SK-N-SH (cell line): Measurements from ENCODE around the gene KRT33A. TPM values are rescaled to one million over a fixed set of nuclear protein-coding genes. Genes with fewer than 3 reads are reported as not detected.
"Not testable (repeated sequence)": the region's sequence is repeated elsewhere in the genome, so short reads cannot be mapped to it uniquely, and the experiment has no call there.

Source experiments
- CTCF ChIA-PET: fragments of 300-600, 350-600 bp; formaldehyde crosslinking; extraction: SDS; loops from one replicate; lab custom pipeline; 2021; lab: Yijun Ruan, JAX
- POLR2A ChIA-PET: fragments of 350-600 bp; sonication (Branson Sonifier 250); formaldehyde crosslinking; extraction: SDS; loops from one replicate; lab custom pipeline; 2020; ENCODE audit warnings: antibody characterized with exemption, inconsistent platforms; lab: Yijun Ruan, JAX
- DNase-seq: peaks from one replicate; pipeline ENCODE4 v3.0.0; 2012
- H2AFZ ChIP-seq: fragments of 200-600 bp; sonication (generic); 2 replicates; pipeline ENCODE4 v1.8.1; 2016; ENCODE audit warnings: antibody characterized with exemption, mild to moderate bottlenecking, low read depth
- H3F3A ChIP-seq: fragments of 200-600 bp; sonication (generic); replicated peaks from 2 replicates; pipeline ENCODE3; 2016; ENCODE audit warnings: antibody characterized with exemption, mild to moderate bottlenecking; ENCODE audit not compliant: insufficient read depth
- H3K27ac ChIP-seq, 2 experiments: fragments of 200-500 bp in 1 of 2; fragments of 200-600 bp in 1 of 2; sonication (Bioruptor generic) in 1 of 2; sonication (generic), shearing (Covaris generic) in 1 of 2; 2 replicates each; pipeline versions ENCODE4 v1.5.1 to v1.6.1; 2014 to 2016; ENCODE audit warnings: low read depth in 2 of 2, inconsistent platforms in 1 of 2, low read length in 1 of 2, mild to moderate bottlenecking in 1 of 2, mixed read lengths in 1 of 2
- H3K27me3 ChIP-seq: fragments of 200-600 bp; sonication (generic), shearing (Covaris generic); 2 replicates; pipeline ENCODE4 v1.6.1; 2016; ENCODE audit warnings: mixed run types; ENCODE audit not compliant: insufficient read depth
- H3K36me3 ChIP-seq, 2 experiments: fragments of 200-500 bp in 1 of 2; fragments of 200-600 bp in 1 of 2; sonication (Bioruptor generic) in 1 of 2; sonication (generic) in 1 of 2; replicated peaks in 1 of 2; 2 replicates each; pipeline versions ENCODE3 to v1.5.1; 2014 to 2016; ENCODE audit warnings: low read length in 1 of 2, mild to moderate bottlenecking in 1 of 2; ENCODE audit not compliant: insufficient read depth in 2 of 2, control insufficient read depth in 1 of 2
- H3K4me1 ChIP-seq, 2 experiments: fragments of 200-500 bp in 1 of 2; fragments of 200-600 bp in 1 of 2; sonication (Bioruptor generic) in 1 of 2; sonication (generic), shearing (Covaris generic) in 1 of 2; 2 replicates each; pipeline versions ENCODE4 v1.5.1 to v1.6.1; 2014 to 2016; ENCODE audit warnings: low read depth in 1 of 2, low read length in 1 of 2, mixed run types in 1 of 2; ENCODE audit not compliant: insufficient read depth in 2 of 2, control insufficient read depth in 1 of 2
- H3K4me2 ChIP-seq: fragments of 200-600 bp; sonication (generic), shearing (Covaris generic); 2 replicates; pipeline ENCODE4 v1.6.1; 2017; ENCODE audit warnings: mixed run types
- H3K4me3 ChIP-seq, 2 experiments: fragments of 200-500 bp in 1 of 2; fragments of 200-600 bp in 1 of 2; sonication (Bioruptor generic) in 1 of 2; sonication (generic), shearing (Covaris generic) in 1 of 2; 2 replicates each; pipeline versions ENCODE4 v1.5.1 to v1.8.1; 2014 to 2016; ENCODE audit warnings: low read depth in 2 of 2, inconsistent platforms in 1 of 2, low read length in 1 of 2, mild to moderate bottlenecking in 1 of 2, mixed read lengths in 1 of 2, moderate library complexity in 1 of 2
- H3K79me2 ChIP-seq: fragments of 200-600 bp; sonication (generic); 2 replicates; pipeline ENCODE4 v1.8.1; 2017; ENCODE audit warnings: mild to moderate bottlenecking; ENCODE audit not compliant: insufficient read depth
- H3K9ac ChIP-seq: fragments of 200-600 bp; sonication (generic); 2 replicates; pipeline ENCODE4 v1.6.1; 2017; ENCODE audit warnings: mixed run types
- H3K9me2 ChIP-seq: fragments of 200-600 bp; sonication (generic); 2 replicates; pipeline ENCODE4 v1.6.1; 2017; ENCODE audit warnings: mixed run types
- H3K9me3 ChIP-seq: fragments of 200-600 bp; sonication (generic); 2 replicates; pipeline ENCODE4 v1.6.1; 2017; ENCODE audit warnings: mixed run types, mild to moderate bottlenecking, moderate library complexity
- H4K20me1 ChIP-seq: fragments of 200-600 bp; sonication (generic); 2 replicates; pipeline ENCODE4 v1.6.1; 2017; ENCODE audit warnings: mild to moderate bottlenecking, mixed run types; ENCODE audit not compliant: insufficient read depth
- ELF1 ChIP-seq: IDR thresholded peaks from 2 replicates; pipeline ENCODE4 v1.4.0; 2012
- EZH2phosphoT487 ChIP-seq: fragments of 200-600 bp; sonication (generic); IDR thresholded peaks from 2 replicates; pipeline ENCODE4 v1.6.1; 2017; ENCODE audit warnings: low read depth, mixed run types, mild to moderate bottlenecking, antibody characterized with exemption, moderate library complexity, borderline replicate concordance
- FOSL2 ChIP-seq: IDR thresholded peaks from 2 replicates; pipeline ENCODE4 v1.4.0; 2012; ENCODE audit warnings: low read depth, mild to moderate bottlenecking, moderate library complexity, borderline replicate concordance
- FOXM1 ChIP-seq: IDR thresholded peaks from 2 replicates; pipeline ENCODE4 v1.4.0; 2012; ENCODE audit warnings: low read depth, mild to moderate bottlenecking
- MEF2A ChIP-seq: IDR thresholded peaks from 2 replicates; pipeline ENCODE4 v1.4.0; 2012; ENCODE audit warnings: low read depth, borderline replicate concordance
- RAD21 ChIP-seq: IDR thresholded peaks from 2 replicates; pipeline ENCODE4 v1.6.1; 2012; ENCODE audit warnings: mild to moderate bottlenecking, low read length
- RCOR1 ChIP-seq: fragments of 150-350 bp; IDR thresholded peaks from 2 replicates; pipeline ENCODE4 v1.6.1; 2017; ENCODE audit warnings: antibody characterized with exemption, low read length
- SIN3A ChIP-seq: IDR thresholded peaks from 2 replicates; pipeline ENCODE4 v1.6.1; 2012; ENCODE audit warnings: low read depth, mild to moderate bottlenecking, low read length, moderate library complexity, borderline replicate concordance
- TCF12 ChIP-seq: IDR thresholded peaks from 2 replicates; pipeline ENCODE4 v1.4.0; 2012
- USF2 ChIP-seq: fragments of 150-350 bp; IDR thresholded peaks from 2 replicates; pipeline ENCODE4 v1.6.1; 2017; ENCODE audit warnings: antibody characterized with exemption, low read length, low read depth, borderline replicate concordance
- ZBTB33 ChIP-seq: IDR thresholded peaks from 2 replicates; pipeline ENCODE4 v1.4.0; 2012; ENCODE audit warnings: low read depth, borderline replicate concordance
- WGBS: methylation state at CpG from one replicate; pipeline ENCODE4 v1.1.6; 2017; ENCODE audit warnings: low lambda C conversion rate; 5-methylcytosine and 5-hydroxymethylcytosine counted together
- polyA plus RNA-seq, 3 experiments: library from polyadenylated mRNA; depleted of rRNA; stranded (reverse); fragments of >200 nt; gene quantifications; 2 replicates each; pipeline ENCODE4 v1.2.3, GENCODE V29; 2012
- TF ChIP-seq, protein P1 (sequence below): fragments of 150-350 bp; IDR thresholded peaks from 2 replicates; pipeline ENCODE4 v1.6.1; 2016; ENCODE audit warnings: mild to moderate bottlenecking, low read depth, low read length
- TF ChIP-seq, protein P2 (sequence below): IDR thresholded peaks from 2 replicates; pipeline ENCODE4 v1.4.0; 2012; ENCODE audit warnings: low read depth

The KRT33A gene
- polyA plus RNA-seq, 1 of the 3 experiments (the other 2 are of a cell fraction), result not detected

- WGBS, result 46% methylated on average over 7 of the region's 7 CpGs
- ChIA-PET POLR2A (no interaction called here), CTCF (interaction anchor here (1.0 to 1.2 kb wide), 5 partner anchors 9 to 319 kb away, joined by 3 to 6 read pairs (median 3); no protein-coding TSS in a partner anchor)
These were observed 2.5 kb downstream of the KRT33A start for GRCh38 chr17:41347869-41348760.

GRCh38 chr17:41346421-41346820 lies 4.2 kb downstream of the KRT33A start:
- CTCF ChIA-PET, POLR2A ChIA-PET: not testable (repeated sequence)

More at GRCh38 chr17:41347869-41348760, 2.5 kb downstream of the KRT33A start:
- no peaks in the 10 kb centered on the region for H3K9me3 ChIP-seq
- no peak overlapping the region for H3K4me3 ChIP-seq
- H3K27me3 ChIP-seq, result no peaks in the 10 kb centered on the region; the same call in 1 of the 2 replicates
- H3K79me2 ChIP-seq, result no peaks in the 10 kb centered on the region
- no peak for DNase-seq
- H3K9ac ChIP-seq, result no peak overlapping the region
- no peaks in the 10 kb centered on the region for H3K4me1 ChIP-seq
- no peaks in the 10 kb centered on the region for H3K9me2 ChIP-seq
- no peak overlapping the region for H3K4me2 ChIP-seq
- H4K20me1 ChIP-seq, result no peaks in the 10 kb centered on the region
- no peaks in the 10 kb centered on the region for H3F3A ChIP-seq
- TF ChIP-seq FOXM1, result no peak
- no peak for TF ChIP-seq RAD21
- TF ChIP-seq RCOR1, result no peak
- no peak for TF ChIP-seq ZBTB33
- TF ChIP-seq ELF1, result no peak
- TF ChIP-seq EZH2phosphoT487, result no peak
- no peak for TF ChIP-seq TCF12
- TF ChIP-seq FOSL2, result no peak
- TF ChIP-seq, protein P1, sequence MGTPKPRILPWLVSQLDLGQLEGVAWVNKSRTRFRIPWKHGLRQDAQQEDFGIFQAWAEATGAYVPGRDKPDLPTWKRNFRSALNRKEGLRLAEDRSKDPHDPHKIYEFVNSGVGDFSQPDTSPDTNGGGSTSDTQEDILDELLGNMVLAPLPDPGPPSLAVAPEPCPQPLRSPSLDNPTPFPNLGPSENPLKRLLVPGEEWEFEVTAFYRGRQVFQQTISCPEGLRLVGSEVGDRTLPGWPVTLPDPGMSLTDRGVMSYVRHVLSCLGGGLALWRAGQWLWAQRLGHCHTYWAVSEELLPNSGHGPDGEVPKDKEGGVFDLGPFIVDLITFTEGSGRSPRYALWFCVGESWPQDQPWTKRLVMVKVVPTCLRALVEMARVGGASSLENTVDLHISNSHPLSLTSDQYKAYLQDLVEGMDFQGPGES, result no peak
- TF ChIP-seq SIN3A, result no peak
- no peak for TF ChIP-seq MEF2A
- no peak for TF ChIP-seq USF2
- TF ChIP-seq, protein P2, sequence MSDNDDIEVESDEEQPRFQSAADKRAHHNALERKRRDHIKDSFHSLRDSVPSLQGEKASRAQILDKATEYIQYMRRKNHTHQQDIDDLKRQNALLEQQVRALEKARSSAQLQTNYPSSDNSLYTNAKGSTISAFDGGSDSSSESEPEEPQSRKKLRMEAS, result no peak
- TF ChIP-seq, all 33 proteins: peak for 0
- Histone ChIP-seq H2AFZ (no peak overlapping the region), H3K27ac (no peak overlapping the region), H3K36me3 (no peaks in the 10 kb centered on the region)

More at GRCh38 chr17:41346421-41346820, 4.2 kb downstream of the KRT33A start:
- H3K4me3 ChIP-seq, H2AFZ ChIP-seq, H3K9me3 ChIP-seq, H3K36me3 ChIP-seq, H3K27ac ChIP-seq, H3K4me2 ChIP-seq, H3F3A ChIP-seq, H3K27me3 ChIP-seq, DNase-seq, H3K9me2 ChIP-seq, H3K79me2 ChIP-seq, H3K9ac ChIP-seq, H4K20me1 ChIP-seq, H3K4me1 ChIP-seq: not testable (repeated sequence)
- 78% methylated on average over 9 of the region's 16 CpGs for WGBS
